Measurements from ENCODE around the gene AHNAK. TPM values are rescaled to one million over a fixed set of nuclear protein-coding genes. Genes with fewer than 3 reads are reported as not detected.

AHNAK gene
- total RNA-seq, 1 donor, result 281 TPM

DNA sequence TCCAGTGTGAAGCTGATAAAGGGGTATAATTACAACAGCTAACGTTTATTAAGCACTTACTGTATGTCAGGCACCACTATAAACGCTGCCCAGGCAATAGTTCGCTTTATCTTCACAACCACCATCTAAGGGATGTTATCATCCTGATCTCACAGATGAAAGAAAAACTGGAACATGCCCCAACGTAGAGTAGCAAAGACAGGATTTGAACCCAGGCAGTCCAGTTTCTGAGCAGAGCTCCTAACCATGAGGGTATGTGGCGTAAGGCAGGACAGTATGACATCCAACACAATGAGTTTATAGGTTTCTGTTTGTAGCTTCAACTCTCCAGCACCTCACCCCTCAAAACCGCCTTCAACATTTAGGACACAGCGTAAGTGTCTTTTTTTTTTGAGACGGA, 59.5 kb downstream of the AHNAK start:
- no peak overlapping the region for H3K4me3 ChIP-seq (ENCODE audit: low read length)
- no peaks in the 10 kb centered on the region for H3K4me1 ChIP-seq (ENCODE audit: insufficient read depth, low read length)
- H3K9me3 ChIP-seq (ENCODE audit: low read depth, low read length), result no peaks in the 10 kb centered on the region
- no peaks in the 10 kb centered on the region for H3K27me3 ChIP-seq (ENCODE audit: insufficient read depth, low read length)

DNA sequence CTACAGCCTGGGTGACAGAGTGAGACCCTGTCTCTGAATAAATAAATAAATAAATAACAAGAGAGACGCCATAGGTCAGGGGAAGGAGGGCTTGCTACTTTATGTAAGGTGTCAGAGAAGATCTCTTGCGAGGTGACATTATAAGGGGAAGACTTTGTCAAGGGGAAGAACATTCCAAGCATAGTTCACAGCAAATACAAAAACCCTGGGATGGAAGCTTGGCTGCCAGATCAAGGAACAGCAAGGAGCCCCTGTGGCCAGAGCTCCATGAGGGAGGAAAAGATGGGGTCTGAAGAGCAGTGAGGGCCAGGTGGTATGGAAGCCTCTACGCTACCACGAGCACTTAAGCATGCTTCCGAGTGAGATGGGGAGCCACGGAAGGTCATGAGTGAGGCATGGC, 62.3 kb downstream of the AHNAK start:
- Histone ChIP-seq H3K9me3 (ENCODE audit: low read depth, low read length) (no peaks in the 10 kb centered on the region), H3K27me3 (ENCODE audit: insufficient read depth, low read length) (no peaks in the 10 kb centered on the region), H3K4me1 (ENCODE audit: insufficient read depth, low read length) (no peaks in the 10 kb centered on the region), H3K4me3 (ENCODE audit: low read length) (no peak overlapping the region)

DNA sequence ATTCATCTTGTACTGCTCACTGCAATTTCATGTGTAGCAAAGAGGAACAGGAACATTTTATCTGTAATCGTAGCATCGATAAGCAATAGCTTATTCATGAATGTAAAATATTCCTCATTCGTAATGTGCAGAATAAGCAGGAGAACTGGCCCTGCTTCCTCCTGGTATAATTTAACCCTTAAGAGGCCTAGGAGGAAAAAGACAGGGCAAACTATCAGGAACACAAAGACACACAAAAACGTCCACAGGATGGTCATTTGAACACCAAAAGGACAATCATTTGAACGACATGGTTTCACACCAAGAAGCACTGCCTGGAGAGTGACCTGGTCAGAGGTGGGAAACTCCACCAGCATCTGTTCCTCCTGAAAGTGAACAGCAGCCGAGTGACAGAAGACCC, 63.9 kb downstream of the AHNAK start:
- Histone ChIP-seq H3K4me1 (ENCODE audit: insufficient read depth, low read length) (no peaks in the 10 kb centered on the region), H3K9me3 (ENCODE audit: low read depth, low read length) (no peaks in the 10 kb centered on the region)

DNA sequence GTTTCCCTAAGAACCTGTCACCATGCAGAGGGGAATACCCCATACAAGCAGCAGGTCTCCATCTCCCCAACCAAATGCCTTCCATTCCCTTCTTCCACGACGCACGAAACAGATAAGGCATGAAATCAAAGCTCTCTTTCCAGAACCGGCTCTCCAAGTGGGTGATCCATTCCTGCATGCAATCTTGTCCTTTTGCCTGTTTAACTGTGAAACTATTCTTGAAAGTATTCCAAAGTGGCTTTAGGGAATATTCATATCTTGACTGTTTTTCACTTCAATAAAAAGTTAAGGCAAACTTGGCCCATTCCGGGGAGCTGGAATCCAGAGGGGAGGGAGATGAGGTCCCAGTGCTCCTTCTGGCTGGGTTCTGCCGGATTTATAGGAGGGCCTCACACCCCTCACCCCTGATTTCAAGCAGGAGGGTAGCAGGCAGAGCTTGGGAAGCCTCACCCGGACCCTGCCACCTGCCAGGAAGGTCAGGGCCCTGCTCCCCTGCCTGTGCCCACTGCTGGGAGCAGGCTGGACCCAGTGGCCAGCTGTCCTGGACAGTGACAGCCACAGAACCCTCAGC, 66.9 kb downstream of the AHNAK start:
- H3K4me1 ChIP-seq (ENCODE audit: insufficient read depth, low read length), result no peaks in the 10 kb centered on the region
- no peaks in the 10 kb centered on the region for H3K9me3 ChIP-seq (ENCODE audit: low read depth, low read length)
- H3K27me3 ChIP-seq (ENCODE audit: insufficient read depth, low read length), result no peaks in the 10 kb centered on the region
- H3K4me3 ChIP-seq (ENCODE audit: low read length), result no peak overlapping the region

More for the DNA sequence above, 63.9 kb downstream of the AHNAK start:
- H3K4me3 ChIP-seq (ENCODE audit: low read length), result no peak overlapping the region
- H3K27me3 ChIP-seq (ENCODE audit: insufficient read depth, low read length), result no peaks in the 10 kb centered on the region

DNA sequence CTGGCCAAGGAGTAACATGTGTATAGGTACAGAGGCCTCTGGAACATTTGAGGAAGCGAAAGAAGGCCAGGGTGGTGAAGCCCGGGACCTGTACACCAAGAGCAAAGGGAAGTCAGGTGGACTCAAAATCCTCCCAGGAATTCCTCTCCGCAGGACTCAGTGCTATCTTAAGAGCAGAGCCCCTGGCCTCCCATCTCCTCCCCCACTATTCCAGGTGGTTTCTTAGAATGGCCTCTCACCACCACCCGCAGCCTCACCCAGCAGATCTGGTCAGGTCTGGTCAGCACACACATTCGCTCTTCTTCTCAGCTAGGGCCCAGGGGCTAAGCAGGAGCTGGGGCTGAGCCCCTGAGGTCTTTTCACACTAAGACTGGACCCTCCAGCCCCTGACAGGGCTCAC, 68.7 kb downstream of the AHNAK start:
- Histone ChIP-seq H3K9me3 (ENCODE audit: low read depth, low read length) (no peaks in the 10 kb centered on the region), H3K27me3 (ENCODE audit: insufficient read depth, low read length) (no peaks in the 10 kb centered on the region), H3K4me1 (ENCODE audit: insufficient read depth, low read length) (no peaks in the 10 kb centered on the region), H3K4me3 (ENCODE audit: low read length) (no peak overlapping the region)

DNA sequence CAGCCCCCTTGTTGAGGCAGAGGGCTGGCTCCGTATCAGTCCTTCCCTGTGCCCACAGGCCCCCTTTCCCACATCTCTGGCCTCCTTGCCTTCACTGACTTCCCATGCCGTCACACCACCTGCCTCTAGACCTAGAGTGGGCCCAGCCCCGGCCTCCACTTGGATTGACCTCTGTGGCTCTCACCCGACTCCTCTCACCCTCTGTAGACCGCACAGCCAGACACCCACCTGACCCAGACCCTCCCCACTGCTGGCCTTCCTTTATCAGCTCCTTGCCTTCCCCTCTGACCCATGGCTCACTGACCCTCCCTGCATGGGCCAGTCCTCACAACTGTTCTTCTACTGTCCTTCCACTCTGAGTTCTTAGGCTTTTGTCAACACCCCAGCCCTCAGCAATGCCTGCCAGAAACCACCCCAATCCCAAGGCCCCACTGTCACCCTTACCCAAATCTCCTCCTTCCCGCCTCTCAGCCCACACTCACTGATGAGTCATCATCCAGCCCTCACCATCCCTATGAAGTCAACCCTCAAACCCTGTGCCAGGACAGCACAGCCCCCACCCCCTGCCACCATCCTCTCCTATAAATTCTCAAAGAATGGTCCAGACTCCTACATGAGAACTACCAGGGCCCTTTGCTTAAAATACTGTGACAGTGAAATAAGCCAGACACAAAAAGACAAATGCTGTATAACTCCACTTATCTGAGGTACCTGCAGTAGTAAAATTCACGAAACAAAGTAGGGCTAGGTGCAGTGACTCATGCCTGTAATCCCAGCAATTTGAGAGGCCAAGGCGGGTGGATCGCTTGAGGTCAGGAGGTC, 74.3 kb downstream of the AHNAK start:
- Histone ChIP-seq H3K4me3 (ENCODE audit: low read length) (no peak overlapping the region), H3K9me3 (ENCODE audit: low read depth, low read length) (no peaks in the 10 kb centered on the region), H3K27me3 (ENCODE audit: insufficient read depth, low read length) (no peaks in the 10 kb centered on the region)

DNA sequence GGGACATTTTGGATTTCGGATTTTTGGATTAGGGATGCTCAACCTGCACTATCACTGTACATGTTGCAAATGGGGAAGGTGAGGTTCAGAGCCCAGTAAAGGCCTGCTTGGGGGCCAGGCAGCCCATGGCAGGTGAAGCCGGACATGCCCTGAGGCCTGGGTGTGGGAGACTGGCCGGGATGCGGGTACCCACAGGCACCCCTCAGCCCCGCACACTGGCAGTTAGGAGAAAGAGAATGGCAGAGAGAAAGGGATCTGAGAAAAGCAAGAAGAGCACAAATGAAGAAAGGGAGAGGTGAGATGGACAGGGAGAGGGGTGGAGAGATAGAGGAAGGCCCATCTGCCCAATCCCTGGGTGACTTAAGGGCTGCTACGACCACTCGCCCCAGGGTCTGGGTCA, 75.0 kb downstream of the AHNAK start:
- Histone ChIP-seq H3K4me3 (ENCODE audit: low read length) (no peak overlapping the region), H3K27me3 (ENCODE audit: insufficient read depth, low read length) (no peaks in the 10 kb centered on the region), H3K9me3 (ENCODE audit: low read depth, low read length) (no peaks in the 10 kb centered on the region), H3K4me1 (ENCODE audit: insufficient read depth, low read length) (peaks cover 8% of the 10 kb centered on the region)

More for the DNA sequence above, 74.3 kb downstream of the AHNAK start:
- H3K4me1 ChIP-seq (ENCODE audit: insufficient read depth, low read length), result peaks cover 8% of the 10 kb centered on the region

DNA sequence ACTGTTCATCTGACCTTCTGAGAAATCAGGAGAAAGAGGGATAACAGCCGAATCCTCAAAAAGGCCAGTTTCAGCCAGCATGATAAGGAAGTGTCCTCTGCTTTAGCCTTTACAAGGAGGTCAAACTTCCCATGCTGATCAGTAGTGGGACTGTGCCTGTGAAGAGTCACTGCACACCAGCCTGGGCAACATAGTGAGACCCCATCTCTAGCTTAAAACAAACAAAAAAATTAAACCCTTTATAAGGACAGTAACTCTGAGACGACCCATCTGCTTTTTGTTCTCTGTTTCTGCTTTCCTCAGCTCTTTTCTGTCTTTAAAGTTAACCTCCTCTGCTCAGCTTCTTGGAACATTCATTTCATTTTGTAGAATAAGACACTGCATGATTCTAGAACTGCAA, 78.0 kb downstream of the AHNAK start:
- Histone ChIP-seq H3K27me3 (ENCODE audit: insufficient read depth, low read length) (no peaks in the 10 kb centered on the region), H3K4me1 (ENCODE audit: insufficient read depth, low read length) (peaks cover 8% of the 10 kb centered on the region), H3K4me3 (ENCODE audit: low read length) (no peak overlapping the region), H3K9me3 (ENCODE audit: low read depth, low read length) (no peaks in the 10 kb centered on the region)

DNA sequence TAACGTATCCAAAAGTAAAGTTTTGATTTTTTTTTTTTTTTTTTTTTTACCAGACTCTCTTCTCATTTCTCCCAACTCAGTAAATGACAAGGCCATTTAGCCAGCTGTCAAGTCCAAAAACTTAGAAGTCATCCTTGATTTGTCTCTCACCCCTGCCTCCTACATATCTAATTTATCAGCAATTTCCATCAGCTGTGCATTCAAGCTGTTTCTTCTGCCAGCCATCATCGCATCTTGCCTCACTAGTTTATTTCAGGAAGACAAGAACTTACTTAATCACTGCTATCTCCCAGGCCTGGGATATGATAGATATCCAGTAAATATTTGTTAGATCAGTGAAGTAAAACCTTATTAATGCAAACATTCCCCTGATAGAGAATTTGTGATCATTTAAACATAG, 80.2 kb downstream of the AHNAK start:
- no peak overlapping the region for H3K4me3 ChIP-seq (ENCODE audit: low read length)
- no peaks in the 10 kb centered on the region for H3K9me3 ChIP-seq (ENCODE audit: low read depth, low read length)
- H3K4me1 ChIP-seq (ENCODE audit: insufficient read depth, low read length), result peaks cover 21% of the 10 kb centered on the region
- H3K27me3 ChIP-seq (ENCODE audit: insufficient read depth, low read length), result no peaks in the 10 kb centered on the region

DNA sequence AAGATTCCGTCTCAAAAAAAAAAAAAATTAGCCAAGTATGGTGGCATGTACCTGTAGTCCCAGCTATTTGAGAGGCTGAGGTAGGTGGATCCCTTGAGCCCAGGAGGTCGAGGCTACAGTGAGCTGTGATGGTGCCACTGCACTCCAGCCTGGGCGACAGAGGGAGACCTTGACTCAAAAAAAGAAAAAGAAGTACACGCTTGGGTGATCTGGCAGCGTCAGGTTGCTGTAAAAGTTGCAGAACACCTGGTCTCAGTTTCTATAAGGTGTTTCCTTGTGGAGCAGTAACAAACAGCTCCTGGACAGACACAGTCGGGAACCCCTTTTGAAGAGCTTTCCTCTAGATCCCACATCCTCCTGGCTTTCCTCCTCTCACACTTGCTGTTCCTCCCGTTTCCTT, 82.0 kb downstream of the AHNAK start:
- Histone ChIP-seq H3K9me3 (ENCODE audit: low read depth, low read length) (no peaks in the 10 kb centered on the region), H3K4me1 (ENCODE audit: insufficient read depth, low read length) (peaks cover 22% of the 10 kb centered on the region), H3K27me3 (ENCODE audit: insufficient read depth, low read length) (no peaks in the 10 kb centered on the region), H3K4me3 (ENCODE audit: low read length) (no peak overlapping the region)

DNA sequence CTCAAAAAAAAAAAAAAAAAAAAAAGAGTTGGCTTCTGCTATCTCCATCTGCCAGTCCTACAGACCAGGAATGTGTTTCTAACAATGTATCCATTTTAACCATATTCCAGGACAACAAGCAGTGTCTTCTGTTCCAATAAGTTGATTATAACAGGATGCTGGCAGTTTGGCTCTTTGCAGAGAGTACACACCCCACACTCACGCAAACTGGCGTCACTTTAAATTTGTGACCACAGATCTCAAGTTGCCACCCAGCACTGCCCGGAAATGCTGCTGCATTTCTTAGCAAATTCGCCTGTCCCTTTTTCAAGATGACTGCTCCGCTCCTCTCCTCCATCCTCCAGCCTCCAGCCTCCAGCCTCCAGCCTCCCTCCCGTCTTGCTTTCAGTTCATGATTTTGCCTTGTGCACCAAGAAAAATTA, 83.5 kb downstream of the AHNAK start:
- Histone ChIP-seq H3K4me3 (ENCODE audit: low read length) (no peak overlapping the region), H3K9me3 (ENCODE audit: low read depth, low read length) (no peaks in the 10 kb centered on the region), H3K4me1 (ENCODE audit: insufficient read depth, low read length) (peaks cover 37% of the 10 kb centered on the region), H3K27me3 (ENCODE audit: insufficient read depth, low read length) (no peaks in the 10 kb centered on the region)

DNA sequence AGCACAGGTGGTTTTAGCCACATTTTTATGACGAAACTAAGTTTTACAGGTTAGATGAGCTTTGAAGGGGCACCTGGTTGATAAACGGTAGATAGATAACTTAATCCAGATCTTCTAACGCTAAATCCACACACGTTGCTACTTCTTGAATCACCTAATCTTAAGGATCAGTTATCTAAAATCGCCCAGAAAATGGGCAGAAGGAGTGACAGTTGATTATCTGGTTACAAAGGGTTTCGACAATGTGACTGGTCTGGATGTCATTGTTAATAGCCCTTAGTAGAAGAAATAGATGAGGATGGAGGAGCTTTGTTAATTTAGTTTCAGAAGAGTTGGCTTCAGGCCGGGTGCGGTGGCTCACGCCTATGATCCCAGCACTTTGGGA, 84.1 kb downstream of the AHNAK start:
- H3K4me1 ChIP-seq (ENCODE audit: insufficient read depth, low read length), result peaks cover 43% of the 10 kb centered on the region

DNA sequence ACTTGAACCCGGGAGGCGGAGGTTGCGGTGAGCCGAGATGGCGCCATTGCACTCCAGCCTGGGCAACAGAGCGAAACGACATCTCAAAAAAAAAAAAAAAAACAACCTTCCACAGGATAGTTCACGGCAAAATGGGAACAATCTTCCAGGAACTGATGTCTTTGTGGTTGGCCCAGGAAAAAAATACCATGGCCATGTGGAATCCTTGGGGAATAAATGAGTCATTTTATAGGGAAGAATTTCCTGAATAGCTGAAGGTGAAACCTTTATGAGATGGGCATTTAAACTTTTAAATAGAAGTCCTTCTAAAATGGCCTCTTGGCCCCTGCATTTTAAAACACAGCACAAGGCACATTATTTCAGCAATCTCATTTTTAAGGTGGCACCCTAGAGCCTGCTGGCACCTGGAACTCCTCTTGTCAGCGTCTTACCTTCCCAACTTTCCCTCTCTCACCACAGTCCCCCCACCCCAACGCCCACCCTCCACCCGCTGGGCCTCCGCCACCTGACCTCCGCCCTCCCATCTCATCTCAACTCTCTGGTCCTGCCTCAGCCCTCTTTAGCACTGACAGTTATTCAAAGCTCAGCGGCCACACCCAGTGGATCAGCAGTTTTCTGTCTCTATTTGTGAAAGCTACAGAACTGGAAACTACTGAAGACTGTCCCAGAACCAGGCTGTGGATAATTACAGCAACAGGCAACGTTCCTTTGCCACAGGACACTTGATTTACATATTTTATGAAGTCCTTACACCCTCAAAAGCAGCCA, 84.7 kb downstream of the AHNAK start:
- H3K9me3 ChIP-seq (ENCODE audit: low read depth, low read length), result no peaks in the 10 kb centered on the region
- H3K4me1 ChIP-seq (ENCODE audit: insufficient read depth, low read length), result peaks cover 45% of the 10 kb centered on the region
- no peak overlapping the region for H3K4me3 ChIP-seq (ENCODE audit: low read length)
- no peaks in the 10 kb centered on the region for H3K27me3 ChIP-seq (ENCODE audit: insufficient read depth, low read length)

More for the DNA sequence above, 84.1 kb downstream of the AHNAK start:
- Histone ChIP-seq H3K27me3 (ENCODE audit: insufficient read depth, low read length) (no peaks in the 10 kb centered on the region), H3K4me3 (ENCODE audit: low read length) (no peak overlapping the region), H3K9me3 (ENCODE audit: low read depth, low read length) (no peaks in the 10 kb centered on the region)

DNA sequence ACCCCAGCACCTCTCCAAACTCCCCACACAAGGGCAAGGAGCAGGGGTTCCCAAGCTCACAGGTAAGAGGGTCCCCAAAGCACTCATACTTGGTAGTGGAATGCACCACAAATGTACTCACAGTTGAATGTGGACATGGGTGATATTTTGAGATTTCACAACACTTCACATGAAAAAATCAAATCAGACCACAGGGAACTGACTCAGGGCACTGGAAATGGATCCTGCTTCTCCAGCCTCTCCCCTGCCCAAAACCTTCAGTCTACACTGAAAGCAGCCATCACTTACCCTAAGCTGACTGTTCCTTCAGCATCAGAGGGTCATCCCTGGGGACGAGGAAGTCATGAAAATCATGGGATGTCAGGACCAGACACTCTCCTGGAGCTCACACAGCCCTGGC, 87.5 kb downstream of the AHNAK start:
- Histone ChIP-seq H3K4me3 (ENCODE audit: low read length) (no peak overlapping the region), H3K27me3 (ENCODE audit: insufficient read depth, low read length) (no peaks in the 10 kb centered on the region), H3K9me3 (ENCODE audit: low read depth, low read length) (no peaks in the 10 kb centered on the region), H3K4me1 (ENCODE audit: insufficient read depth, low read length) (peaks cover 45% of the 10 kb centered on the region)

DNA sequence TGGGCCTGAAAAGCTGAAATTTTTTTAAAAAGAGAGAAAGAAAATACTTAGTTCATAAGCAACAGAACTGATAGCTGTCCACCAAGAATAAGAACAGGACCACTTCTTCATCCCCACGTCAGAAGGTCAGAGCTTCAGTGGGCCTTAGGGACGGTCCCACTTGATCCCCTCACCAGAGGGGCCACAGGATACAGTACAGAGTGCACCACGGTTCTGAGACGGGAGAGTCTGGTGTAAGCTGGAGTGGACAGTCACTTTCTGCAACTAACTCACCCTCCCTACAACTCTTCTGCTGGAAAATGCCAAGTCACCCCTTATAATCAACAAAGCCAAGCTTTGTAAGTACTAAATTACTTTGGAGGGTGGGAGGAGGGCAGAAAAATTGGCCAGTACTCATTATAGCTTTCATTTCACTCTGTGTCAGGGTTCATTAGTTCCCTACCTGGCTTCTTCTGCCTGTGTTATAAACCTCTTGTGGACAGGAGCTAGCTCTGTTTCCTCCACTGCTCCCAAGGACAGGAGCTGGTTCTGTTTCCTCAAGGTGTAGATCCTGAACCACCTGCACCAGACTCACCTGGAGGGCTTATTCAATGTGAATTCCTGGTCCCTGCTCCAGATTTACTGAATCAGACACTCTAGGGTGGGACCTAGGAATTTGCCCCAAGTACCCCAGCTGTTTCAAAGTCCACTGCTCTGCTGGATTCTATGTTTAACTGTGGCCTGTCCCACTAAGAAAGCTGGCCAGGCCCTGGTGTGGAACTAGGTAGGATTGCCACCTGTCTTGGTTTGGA, 88.2 kb downstream of the AHNAK start:
- Histone ChIP-seq H3K9me3 (ENCODE audit: low read depth, low read length) (no peaks in the 10 kb centered on the region), H3K4me3 (ENCODE audit: low read length) (no peak overlapping the region), H3K27me3 (ENCODE audit: insufficient read depth, low read length) (no peaks in the 10 kb centered on the region), H3K4me1 (ENCODE audit: insufficient read depth, low read length) (peaks cover 43% of the 10 kb centered on the region)

Measured in mononuclear cell (primary cell).